H9 (cell line): Measurements from ENCODE around the gene CCNJL. TPM values are rescaled to one million over a fixed set of nuclear protein-coding genes. Genes with fewer than 3 reads are reported as not detected.

ENCODE experiments used
- DNase-seq: peaks from one replicate; pipeline ENCODE4 v3.0.0-alpha.2; 2017
- H2AFZ ChIP-seq: one replicate; pipeline ENCODE4 v1.6.1; 2013; ENCODE audit warnings: mild to moderate bottlenecking, low read length, control low read depth, moderate library complexity
- H2AK5ac ChIP-seq: 2 replicates; pipeline ENCODE4 v1.6.1; 2013; ENCODE audit warnings: low read length, control low read depth, mixed read lengths; ENCODE audit not compliant: insufficient read length
- H2BK120ac ChIP-seq: one replicate; pipeline ENCODE4 v1.6.1; 2013; ENCODE audit warnings: low read depth, mild to moderate bottlenecking, low read length, control low read depth, inconsistent platforms; ENCODE audit not compliant: poor library complexity, severe bottlenecking
- H2BK12ac ChIP-seq: 2 replicates; pipeline ENCODE4 v1.6.1; 2013; ENCODE audit warnings: low read length, control low read depth, mixed read lengths, low read depth; ENCODE audit not compliant: insufficient read length
- H2BK15ac ChIP-seq: 2 replicates; pipeline ENCODE4 v1.6.1; 2013; ENCODE audit warnings: low read depth, low read length, control low read depth
- H2BK20ac ChIP-seq: one replicate; pipeline ENCODE4 v1.6.1; 2013; ENCODE audit warnings: low read depth, mild to moderate bottlenecking, low read length, control low read depth, inconsistent platforms; ENCODE audit not compliant: poor library complexity, severe bottlenecking
- H2BK5ac ChIP-seq: 2 replicates; pipeline ENCODE4 v1.6.1; 2013; ENCODE audit warnings: low read length, control low read depth, mixed read lengths; ENCODE audit not compliant: insufficient read length
- H3K14ac ChIP-seq: 2 replicates; pipeline ENCODE4 v1.6.1; 2013; ENCODE audit warnings: low read length, control low read depth; ENCODE audit not compliant: insufficient read depth
- H3K18ac ChIP-seq: 2 replicates; pipeline ENCODE4 v1.6.1; 2013; ENCODE audit warnings: low read depth, mild to moderate bottlenecking, mixed read lengths, low read length, control low read depth; ENCODE audit not compliant: insufficient read length
- H3K23ac ChIP-seq: 2 replicates; pipeline ENCODE4 v1.6.1; 2013; ENCODE audit warnings: low read length, control low read depth, mixed read lengths, low read depth; ENCODE audit not compliant: insufficient read length
- H3K23me2 ChIP-seq: 2 replicates; pipeline ENCODE4 v1.6.1; 2013; ENCODE audit warnings: low read depth, mild to moderate bottlenecking, mixed read lengths, low read length, control low read depth; ENCODE audit not compliant: insufficient read length, poor library complexity, severe bottlenecking
- H3K27ac ChIP-seq: 2 replicates; pipeline ENCODE4 v1.5.1; 2013; ENCODE audit warnings: low read length, control low read depth, mixed read lengths, low read depth; ENCODE audit not compliant: insufficient read length
- H3K27me3 ChIP-seq: 2 replicates; pipeline ENCODE4 v1.6.1; 2013; ENCODE audit warnings: low read length, control low read depth, inconsistent platforms; ENCODE audit not compliant: insufficient read depth
- H3K4ac ChIP-seq: 2 replicates; pipeline ENCODE4 v1.6.1; 2013; ENCODE audit warnings: low read depth, mild to moderate bottlenecking, control low read depth, inconsistent platforms, low read length, moderate library complexity
- H3K4me1 ChIP-seq: 2 replicates; pipeline ENCODE4 v1.6.1; 2013; ENCODE audit warnings: low read length, control low read depth, inconsistent platforms; ENCODE audit not compliant: insufficient read depth
- H3K4me2 ChIP-seq: 2 replicates; pipeline ENCODE4 v1.6.1; 2013; ENCODE audit warnings: low read length, control low read depth, mixed read lengths; ENCODE audit not compliant: insufficient read length, insufficient read depth
- H3K56ac ChIP-seq: 2 replicates; pipeline ENCODE4 v1.6.1; 2013; ENCODE audit warnings: low read depth, mild to moderate bottlenecking, mixed read lengths, low read length, control low read depth; ENCODE audit not compliant: insufficient read length
- H3K79me1 ChIP-seq: 2 replicates; pipeline ENCODE4 v1.6.1; 2013; ENCODE audit warnings: low read depth, mild to moderate bottlenecking, moderate library complexity, low read length, control low read depth, inconsistent platforms; ENCODE audit not compliant: insufficient read depth, poor library complexity, severe bottlenecking
- H3K79me2 ChIP-seq: 2 replicates; pipeline ENCODE4 v1.6.1; 2013; ENCODE audit warnings: low read length, control low read depth, inconsistent platforms; ENCODE audit not compliant: insufficient read depth
- H3K9ac ChIP-seq: 2 replicates; pipeline ENCODE4 v1.6.1; 2013; ENCODE audit warnings: low read length, control low read depth, mixed read lengths; ENCODE audit not compliant: insufficient read length; ENCODE audit errors: extremely low read depth
- H3K9me3 ChIP-seq: one replicate; pipeline ENCODE4 v1.6.1; 2013; ENCODE audit warnings: low read depth, low read length, inconsistent platforms; ENCODE audit not compliant: control insufficient read depth
- H3T11ph ChIP-seq: one replicate; pipeline ENCODE4 v1.6.1; 2013; ENCODE audit warnings: mild to moderate bottlenecking, low read length, control low read depth, inconsistent platforms
- H4K20me1 ChIP-seq: one replicate; pipeline ENCODE4 v1.6.1; 2013; ENCODE audit not compliant: control insufficient read depth, insufficient read length, insufficient read depth
- H4K5ac ChIP-seq: 2 replicates; pipeline ENCODE4 v1.6.1; 2013; ENCODE audit warnings: low read depth, mild to moderate bottlenecking, mixed read lengths, low read length, control low read depth; ENCODE audit not compliant: insufficient read length
- H4K8ac ChIP-seq: replicated peaks from 2 replicates; pipeline ENCODE4 v1.6.1; 2013; ENCODE audit warnings: low read length, control low read depth, mixed read lengths, low read depth; ENCODE audit not compliant: insufficient read length
- H4K91ac ChIP-seq: 2 replicates; pipeline ENCODE4 v1.6.1; 2013; ENCODE audit warnings: low read depth, mild to moderate bottlenecking, moderate library complexity, mixed read lengths, low read length, control low read depth; ENCODE audit not compliant: insufficient read length
- H3K27ac Mint-ChIP-seq, 3 experiments: 2 replicates in 2 of 3; 3 replicates in 1 of 3; pipeline ENCODE4 v1.8.0; 2020 to 2021; ENCODE audit warnings: mixed read lengths in 3 of 3, mild to moderate bottlenecking in 1 of 3, moderate library complexity in 1 of 3
- H3K27me3 Mint-ChIP-seq: 2 replicates; pipeline ENCODE4 v1.8.0; 2021; ENCODE audit warnings: low read depth, mild to moderate bottlenecking, moderate library complexity, mixed read lengths
- H3K36me3 Mint-ChIP-seq, 3 experiments: 2 replicates in 2 of 3; 3 replicates in 1 of 3; pipeline ENCODE4 v1.8.0; 2020 to 2021; ENCODE audit warnings: low read depth in 3 of 3, mixed read lengths in 3 of 3; ENCODE audit not compliant: insufficient read depth in 1 of 3
- H3K4me1 Mint-ChIP-seq, 2 experiments: 2 replicates each; pipeline ENCODE4 v1.8.0; 2020; ENCODE audit warnings: mixed read lengths in 2 of 2
- H3K4me3 Mint-ChIP-seq, 2 experiments: 2 replicates in 1 of 2; 3 replicates in 1 of 2; pipeline ENCODE4 v1.8.0; 2020 to 2021; ENCODE audit warnings: mild to moderate bottlenecking in 2 of 2, mixed read lengths in 2 of 2, moderate library complexity in 1 of 2
- H3K9me3 Mint-ChIP-seq, 2 experiments: 2 replicates in 1 of 2; 3 replicates in 1 of 2; pipeline ENCODE4 v1.8.0; 2020; ENCODE audit warnings: mild to moderate bottlenecking in 2 of 2, mixed read lengths in 2 of 2, moderate library complexity in 1 of 2
- CTCF ChIP-seq: fragments of 200-600 bp; sonication (generic); conservative IDR thresholded peaks from 3 replicates; pipeline ENCODE4 v1.8.0; 2021; ENCODE audit warnings: antibody characterized with exemption, mild to moderate bottlenecking
- WGBS: extraction: QIAGEN DNeasy Blood & Tissue Kit; methylation state at CpG from one replicate; pipeline ENCODE4 v1.1.7; 2013; ENCODE audit warnings: missing lambda C conversion rate, low lambda C conversion rate, mixed read lengths; ENCODE audit not compliant: insufficient read length; ENCODE audit errors: extremely low coverage; 5-methylcytosine and 5-hydroxymethylcytosine counted together
- total RNA-seq: library from RNA; stranded (reverse); gene quantifications from 2 replicates; pipeline ENCODE4 v1.2.1, GENCODE V29; 2021

The CCNJL gene
- total RNA-seq, 1 experiment from 2014 or later, result 26.9 TPM

GRCh38 chr5:160227012-160227411 lies 85.4 kb downstream of the CCNJL start:
- Histone ChIP-seq H4K91ac (no peak overlapping the region), H2AFZ (no peak overlapping the region), H3K79me1 (no peaks in the 10 kb centered on the region), H2BK5ac (no peak overlapping the region), H2BK20ac (no peak overlapping the region), H3K23ac (no peak overlapping the region), H2AK5ac (no peak overlapping the region), H3K79me2 (no peaks in the 10 kb centered on the region), H4K8ac (no peak overlapping the region), H3K18ac (no peak overlapping the region), H3K27me3 (no peaks in the 10 kb centered on the region), H3K14ac (no peak overlapping the region), H3K9me3 (no peaks in the 10 kb centered on the region), H3K4me1 (0 out of 2 replicates have a peak, but pooled peaks cover 3% of the 10 kb centered on the region), H3K9ac (no peak overlapping the region), H4K20me1 (no peaks in the 10 kb centered on the region), H3K56ac (no peak overlapping the region), H3K4ac (no peak overlapping the region), H2BK120ac (no peak overlapping the region), H3T11ph (no peak overlapping the region), H2BK15ac (no peak overlapping the region), H3K23me2 (no peaks in the 10 kb centered on the region), H3K27ac (no peak overlapping the region), H3K4me2 (no peak overlapping the region), H2BK12ac (no peak overlapping the region), H4K5ac (no peak overlapping the region)
- Mint-ChIP-seq H3K27ac (no peak overlapping the region), H3K27me3 (no peaks in the 10 kb centered on the region), H3K4me1 (peaks cover 7 to 9% of the 10 kb centered on the region in 2 experiments), H3K36me3 (no peaks in the 10 kb centered on the region; a peak in 1 of 7 replicates), H3K4me3 (no peak overlapping the region), H3K9me3 (no peaks in the 10 kb centered on the region)
- no peak for TF ChIP-seq CTCF
- DNase-seq, result no peak
- no CpG with 5 or more reads among the region's 2 CpGs for WGBS
